HepG2 (cell line): ENCODE data around the gene LUC7L. TPM values are rescaled to one million over a fixed set of nuclear protein-coding genes. Genes with fewer than 3 reads are reported as not detected.

Experiments used
- ARID3A ChIP-seq: IDR thresholded peaks from 2 replicates; pipeline ENCODE4 v1.6.1; 2012; ENCODE audit warnings: low read depth, low read length, improper control_type of control experiment
- ATF6 ChIP-seq: sonication (generic); formaldehyde crosslinking; conservative IDR thresholded peaks from 2 replicates; pipeline ENCODE4 v1.4.0; 2020; ENCODE audit warnings: missing genetic modification reagents
- CBX5 ChIP-seq: sonication (generic); formaldehyde crosslinking; IDR thresholded peaks from 2 replicates; pipeline ENCODE4 v1.4.0; 2020; ENCODE audit warnings: missing genetic modification reagents, borderline replicate concordance
- DMAP1 ChIP-seq: IDR thresholded peaks from 2 replicates; pipeline ENCODE4 v1.6.1; 2016
- ETV6 ChIP-seq: sonication (generic); formaldehyde crosslinking; conservative IDR thresholded peaks from 2 replicates; pipeline ENCODE4 v1.4.0; 2020; ENCODE audit warnings: missing genetic modification reagents
- FOSL2 ChIP-seq: sonication (generic); formaldehyde crosslinking; IDR thresholded peaks from 2 replicates; pipeline ENCODE4 v1.4.0; 2020; ENCODE audit warnings: missing genetic modification reagents
- FOXA1 ChIP-seq, 2 experiments: fragments of 450-650 bp in 1 of 2; sonication (generic) in 1 of 2; formaldehyde crosslinking in 1 of 2; IDR thresholded peaks; 2 replicates each; pipeline versions ENCODE4 v1.4.0 to v1.6.1; 2016 to 2020; ENCODE audit warnings: missing genetic modification reagents in 1 of 2
- SALL1 ChIP-seq: sonication (generic); formaldehyde crosslinking; IDR thresholded peaks from 2 replicates; pipeline ENCODE4 v1.8.0; 2022; ENCODE audit warnings: mild to moderate bottlenecking, missing genetic modification reagents
- SMC3 ChIP-seq: IDR thresholded peaks from 2 replicates; pipeline ENCODE4 v1.6.1; 2011; ENCODE audit warnings: low read length, improper control_type of control experiment
- TAF1 ChIP-seq: sonication (generic); formaldehyde crosslinking; IDR thresholded peaks from 2 replicates; pipeline ENCODE4 v1.4.0; 2020; ENCODE audit warnings: missing genetic modification reagents
- YEATS2 ChIP-seq: sonication (generic); formaldehyde crosslinking; IDR thresholded peaks from 2 replicates; pipeline ENCODE4 v1.4.0; 2020; ENCODE audit warnings: missing genetic modification reagents, borderline replicate concordance
- ZBTB38 ChIP-seq: sonication (generic); formaldehyde crosslinking; IDR thresholded peaks from 2 replicates; pipeline ENCODE4 v1.5.1; 2020; ENCODE audit warnings: mild to moderate bottlenecking, missing genetic modification reagents
- ZFP41 ChIP-seq: sonication (generic); formaldehyde crosslinking; IDR thresholded peaks from 2 replicates; pipeline ENCODE4 v1.4.0; 2020; ENCODE audit warnings: mild to moderate bottlenecking, missing genetic modification reagents, borderline replicate concordance
- ZNF251 ChIP-seq: sonication (generic); formaldehyde crosslinking; IDR thresholded peaks from 2 replicates; pipeline ENCODE4 v1.9.0; 2021; ENCODE audit warnings: mild to moderate bottlenecking, missing genetic modification reagents
- ZNF354B ChIP-seq: sonication (generic); formaldehyde crosslinking; IDR thresholded peaks from 2 replicates; pipeline ENCODE4 v1.8.0; 2022; ENCODE audit warnings: mild to moderate bottlenecking, missing genetic modification reagents
- ZNF552 ChIP-seq: sonication (generic); formaldehyde crosslinking; IDR thresholded peaks from 2 replicates; pipeline ENCODE4 v1.9.0; 2022; ENCODE audit warnings: missing genetic modification reagents, mild to moderate bottlenecking, borderline replicate concordance
- ZNF605 ChIP-seq: sonication (generic); formaldehyde crosslinking; IDR thresholded peaks from 2 replicates; pipeline ENCODE4 v1.8.0; 2022; ENCODE audit warnings: mild to moderate bottlenecking, missing genetic modification reagents
- ZNF619 ChIP-seq: sonication (generic); formaldehyde crosslinking; IDR thresholded peaks from 2 replicates; pipeline ENCODE4 v1.4.0; 2020; ENCODE audit warnings: mild to moderate bottlenecking, missing genetic modification reagents
- ZNF775 ChIP-seq: sonication (generic); formaldehyde crosslinking; IDR thresholded peaks from 2 replicates; pipeline ENCODE4 v1.4.0; 2020; ENCODE audit warnings: missing genetic modification reagents, mild to moderate bottlenecking, moderate library complexity, borderline replicate concordance
- ZSCAN30 ChIP-seq: sonication (generic); formaldehyde crosslinking; IDR thresholded peaks from 2 replicates; pipeline ENCODE4 v1.5.0; 2020; ENCODE audit warnings: mild to moderate bottlenecking, missing genetic modification reagents
- polyA plus RNA-seq, 8 experiments: library from polyadenylated mRNA; depleted of rRNA in 3 of 8; stranded (reverse) in 7 of 8; unstranded in 1 of 8; fragments of >200 nt; fragmentation: Illumina TruSeq in 4 of 8; extraction: Trizol in 4 of 8; gene quantifications; 2 replicates each; pipeline versions ENCODE4 v1.2.1 to v1.2.3, GENCODE V29; 2011 to 2016; ENCODE audit warnings: low read depth in 4 of 8, missing spikeins in 1 of 8, mixed read lengths in 1 of 8; ENCODE audit not compliant: insufficient read depth in 1 of 8
- total RNA-seq, 5 experiments: library from RNA; depleted of rRNA; stranded (reverse); fragments of >200 nt; fragmentation: Illumina TruSeq; extraction: Trizol; gene quantifications; 2 replicates each; pipeline ENCODE4 v1.2.3, GENCODE V29; 2016; ENCODE audit warnings: low read depth in 1 of 5
- TF ChIP-seq, protein P1 (sequence below): sonication (generic); formaldehyde crosslinking; IDR thresholded peaks from 2 replicates; pipeline ENCODE4 v1.4.0; 2020; ENCODE audit warnings: missing genetic modification reagents
- TF ChIP-seq, protein P2 (sequence below): sonication (generic); formaldehyde crosslinking; IDR thresholded peaks from 2 replicates; pipeline ENCODE4 v1.8.1; 2023; ENCODE audit warnings: mild to moderate bottlenecking, inconsistent platforms, moderate library complexity, missing genetic modification reagents, borderline replicate concordance

Gene LUC7L
- total and polyA plus RNA-seq, 2 of the 13 experiments (the other 11 are each of a cell fraction or from before 2014, with no cell fraction given): 48.7 to 56.9 TPM

DNA sequence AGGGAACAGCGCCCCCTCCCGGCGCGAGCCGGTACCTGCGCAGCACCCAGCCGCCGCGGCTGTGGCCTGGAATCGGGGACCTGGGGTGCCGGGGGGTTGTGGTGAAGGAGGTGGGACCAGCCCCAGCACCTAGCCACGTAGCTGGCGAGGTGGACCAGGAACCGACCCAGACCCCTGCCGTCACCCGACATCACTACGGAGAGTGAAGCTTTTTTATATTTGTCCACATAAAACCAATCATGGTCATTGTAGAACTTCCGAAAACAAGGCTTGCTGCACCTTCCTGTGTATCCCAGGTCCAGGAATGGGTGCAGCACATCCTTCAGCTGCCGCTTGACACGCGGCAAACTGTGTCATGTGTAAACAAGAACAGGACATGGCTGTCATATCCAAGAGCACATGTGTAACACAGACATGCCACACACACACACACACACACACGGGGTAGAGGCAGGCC is 47.7 kb downstream of the LUC7L start (continued):
- TF ChIP-seq ARID3A (no peak), FOSL2 (CRISPR knock-in tag) (no peak), ZBTB38 (CRISPR knock-in tag) (no peak), ZNF775 (CRISPR knock-in tag) (no peak), ZNF552 (no peak), ATF6 (no peak), ZNF251 (CRISPR knock-in tag) (peak; percentile 5), DMAP1 (CRISPR knock-in tag) (no peak), ZNF619 (CRISPR knock-in tag) (no peak), FOXA1 (IDR thresholded peaks at IDR 0.05) (no peak), FOXA1 (CRISPR knock-in tag; IDR thresholded peaks at IDR 0.05) (peak; percentile 21; the same call in 1 of the 2 replicates), ZFP41 (no peak), TAF1 (CRISPR knock-in tag) (no peak), YEATS2 (no peak), ZNF354B (CRISPR knock-in tag) (no peak), ZNF605 (CRISPR knock-in tag) (no peak), SALL1 (CRISPR knock-in tag) (no peak), CBX5 (no peak), SMC3 (peak; percentile 27; the same call in 1 of the 2 replicates), ETV6 (CRISPR knock-in tag) (no peak), ZSCAN30 (CRISPR knock-in tag) (no peak)
- TF ChIP-seq, protein P1, sequence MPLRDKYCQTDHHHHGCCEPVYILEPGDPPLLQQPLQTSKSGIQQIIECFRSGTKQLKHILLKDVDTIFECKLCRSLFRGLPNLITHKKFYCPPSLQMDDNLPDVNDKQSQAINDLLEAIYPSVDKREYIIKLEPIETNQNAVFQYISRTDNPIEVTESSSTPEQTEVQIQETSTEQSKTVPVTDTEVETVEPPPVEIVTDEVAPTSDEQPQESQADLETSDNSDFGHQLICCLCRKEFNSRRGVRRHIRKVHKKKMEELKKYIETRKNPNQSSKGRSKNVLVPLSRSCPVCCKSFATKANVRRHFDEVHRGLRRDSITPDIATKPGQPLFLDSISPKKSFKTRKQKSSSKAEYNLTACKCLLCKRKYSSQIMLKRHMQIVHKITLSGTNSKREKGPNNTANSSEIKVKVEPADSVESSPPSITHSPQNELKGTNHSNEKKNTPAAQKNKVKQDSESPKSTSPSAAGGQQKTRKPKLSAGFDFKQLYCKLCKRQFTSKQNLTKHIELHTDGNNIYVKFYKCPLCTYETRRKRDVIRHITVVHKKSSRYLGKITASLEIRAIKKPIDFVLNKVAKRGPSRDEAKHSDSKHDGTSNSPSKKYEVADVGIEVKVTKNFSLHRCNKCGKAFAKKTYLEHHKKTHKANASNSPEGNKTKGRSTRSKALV (CRISPR knock-in tag): no peak
- TF ChIP-seq, protein P2, sequence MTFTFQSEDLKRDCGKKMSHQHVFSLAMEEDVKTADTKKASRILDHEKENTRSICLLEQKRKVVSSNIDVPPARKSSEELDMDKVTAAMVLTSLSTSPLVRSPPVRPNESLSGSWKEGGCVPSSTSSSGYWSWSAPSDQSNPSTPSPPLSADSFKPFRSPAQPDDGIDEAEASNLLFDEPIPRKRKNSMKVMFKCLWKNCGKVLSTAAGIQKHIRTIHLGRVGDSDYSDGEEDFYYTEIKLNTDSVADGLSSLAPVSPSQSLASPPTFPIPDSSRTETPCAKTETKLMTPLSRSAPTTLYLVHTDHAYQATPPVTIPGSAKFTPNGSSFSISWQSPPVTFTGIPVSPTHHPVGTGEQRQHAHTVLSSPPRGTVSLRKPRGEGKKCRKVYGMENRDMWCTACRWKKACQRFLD (CRISPR knock-in tag): no peak
